ENCODE measurements around the gene UBE2I. TPM values are rescaled to one million over a fixed set of nuclear protein-coding genes. Genes with fewer than 3 reads are reported as not detected.
"Not testable (repeated sequence)": the region's sequence is repeated elsewhere in the genome, so short reads cannot be mapped to it uniquely, and the experiment has no call there.

Gene UBE2I
- total RNA-seq, 1 donor from 2014 or later: 143 TPM

- H3K27ac Mint-ChIP-seq (ENCODE audit: unreplicated experiment): no peak overlapping the region
- Histone ChIP-seq H3K4me1 (ENCODE audit: insufficient read depth, low read length) (no peaks in the 10 kb centered on the region), H3K9ac (ENCODE audit: low read length) (no peak overlapping the region), H4K20me1 (ENCODE audit: insufficient read depth, low read length) (no peaks in the 10 kb centered on the region), H3K27ac (ENCODE audit: low read depth, low read length) (no peak overlapping the region), H3K36me3 (ENCODE audit: insufficient read depth, low read length) (no peaks in the 10 kb centered on the region), H3K79me2 (ENCODE audit: insufficient read depth, low read length) (no peaks in the 10 kb centered on the region), H3K4me3 (ENCODE audit: insufficient read depth, low read depth, low read length) (no peak overlapping the region), H3K4me2 (ENCODE audit: low read length) (no peak overlapping the region), H3K27me3 (ENCODE audit: insufficient read depth, low read length) (peaks cover 27% of the 10 kb centered on the region), H2AFZ (ENCODE audit: low read depth, low read length) (no peak overlapping the region), H3K9me3 (ENCODE audit: insufficient read depth, low read depth, low read length) (no peaks in the 10 kb centered on the region)
- no peak overlapping the region for H3K4me3 Mint-ChIP-seq (ENCODE audit: unreplicated experiment)
- no peak for FAIRE-seq
- peaks cover 4% of the 10 kb centered on the region for H3K4me1 Mint-ChIP-seq (ENCODE audit: low read depth, unreplicated experiment)
- no peak for DNase-seq (ENCODE audit: low read depth)
- peaks cover 2% of the 10 kb centered on the region for H3K9me3 Mint-ChIP-seq (ENCODE audit: unreplicated experiment)
- H3K36me3 Mint-ChIP-seq (ENCODE audit: low read depth, unreplicated experiment): no peaks in the 10 kb centered on the region
- TF ChIP-seq CTCF (IDR thresholded peaks at IDR 0.05; ENCODE audit: insufficient read depth, low read depth, low read length) (no peak), EZH2 (IDR thresholded peaks at IDR 0.05; ENCODE audit: insufficient read depth, low read length) (no peak)
- H3K27me3 Mint-ChIP-seq (ENCODE audit: low read depth, unreplicated experiment): peaks cover 43% of the 10 kb centered on the region
These were observed 19.4 kb upstream of the UBE2I start for GRCh38 chr16:1290063-1290501.

GRCh38 chr16:1290860-1291575 lies 18.4 kb upstream of the UBE2I start:
- Mint-ChIP-seq H3K27ac (ENCODE audit: unreplicated experiment) (no peak overlapping the region), H3K4me1 (ENCODE audit: low read depth, unreplicated experiment) (peaks cover 4% of the 10 kb centered on the region), H3K9me3 (ENCODE audit: unreplicated experiment) (peaks cover 2% of the 10 kb centered on the region), H3K27me3 (ENCODE audit: low read depth, unreplicated experiment) (peaks cover 42% of the 10 kb centered on the region), H3K36me3 (ENCODE audit: low read depth, unreplicated experiment) (no peaks in the 10 kb centered on the region), H3K4me3 (ENCODE audit: unreplicated experiment) (no peak overlapping the region)
- Histone ChIP-seq H3K27ac (ENCODE audit: low read depth, low read length) (no peak overlapping the region), H3K36me3 (ENCODE audit: insufficient read depth, low read length) (no peaks in the 10 kb centered on the region), H3K9me3 (ENCODE audit: insufficient read depth, low read depth, low read length) (no peaks in the 10 kb centered on the region), H3K4me2 (ENCODE audit: low read length) (no peak overlapping the region), H3K27me3 (ENCODE audit: insufficient read depth, low read length) (peaks cover 24% of the 10 kb centered on the region), H4K20me1 (ENCODE audit: insufficient read depth, low read length) (no peaks in the 10 kb centered on the region), H3K9ac (ENCODE audit: low read length) (no peak overlapping the region), H3K4me3 (ENCODE audit: insufficient read depth, low read depth, low read length) (no peak overlapping the region), H3K4me1 (ENCODE audit: insufficient read depth, low read length) (no peaks in the 10 kb centered on the region), H2AFZ (ENCODE audit: low read depth, low read length) (no peak overlapping the region), H3K79me2 (ENCODE audit: insufficient read depth, low read length) (no peaks in the 10 kb centered on the region)
- TF ChIP-seq EZH2 (IDR thresholded peaks at IDR 0.05; ENCODE audit: insufficient read depth, low read length): no peak
- no peak for TF ChIP-seq CTCF (IDR thresholded peaks at IDR 0.05; ENCODE audit: insufficient read depth, low read depth, low read length)
- FAIRE-seq (no peak), DNase-seq (ENCODE audit: low read depth) (no peak)

- no peaks in the 10 kb centered on the region for H3K36me3 ChIP-seq (ENCODE audit: insufficient read depth, low read length)
- no peaks in the 10 kb centered on the region for H3K79me2 ChIP-seq (ENCODE audit: insufficient read depth, low read length)
- Mint-ChIP-seq H3K4me1 (ENCODE audit: low read depth, unreplicated experiment) (peaks cover 4% of the 10 kb centered on the region), H3K9me3 (ENCODE audit: unreplicated experiment) (peaks cover 2% of the 10 kb centered on the region), H3K27me3 (ENCODE audit: low read depth, unreplicated experiment) (peaks cover 39% of the 10 kb centered on the region), H3K27ac (ENCODE audit: unreplicated experiment) (no peak overlapping the region), H3K4me3 (ENCODE audit: unreplicated experiment) (no peak overlapping the region), H3K36me3 (ENCODE audit: low read depth, unreplicated experiment) (no peaks in the 10 kb centered on the region)
- no peaks in the 10 kb centered on the region for H4K20me1 ChIP-seq (ENCODE audit: insufficient read depth, low read length)
- H2AFZ ChIP-seq (ENCODE audit: low read depth, low read length): no peak overlapping the region
- no peak for DNase-seq (ENCODE audit: low read depth)
- H3K27ac ChIP-seq (ENCODE audit: low read depth, low read length): no peak overlapping the region
- peaks cover 24% of the 10 kb centered on the region for H3K27me3 ChIP-seq (ENCODE audit: insufficient read depth, low read length)
- no peak for FAIRE-seq
- no peak for TF ChIP-seq EZH2 (IDR thresholded peaks at IDR 0.05; ENCODE audit: insufficient read depth, low read length)
- TF ChIP-seq CTCF (IDR thresholded peaks at IDR 0.05; ENCODE audit: insufficient read depth, low read depth, low read length): no peak
- H3K9ac ChIP-seq (ENCODE audit: low read length): no peak overlapping the region
- H3K4me3 ChIP-seq (ENCODE audit: insufficient read depth, low read depth, low read length): no peak overlapping the region
- H3K9me3 ChIP-seq (ENCODE audit: insufficient read depth, low read depth, low read length): no peaks in the 10 kb centered on the region
- H3K4me2 ChIP-seq (ENCODE audit: low read length): no peak overlapping the region
- no peaks in the 10 kb centered on the region for H3K4me1 ChIP-seq (ENCODE audit: insufficient read depth, low read length)
These were observed 17.9 kb upstream of the UBE2I start for GRCh38 chr16:1291576-1291974.

- not testable (repeated sequence) for H3K4me3 Mint-ChIP-seq (ENCODE audit: unreplicated experiment); H3K4me2 ChIP-seq (ENCODE audit: low read length); H3K79me2 ChIP-seq (ENCODE audit: insufficient read depth, low read length); H3K9me3 ChIP-seq (ENCODE audit: insufficient read depth, low read depth, low read length); H3K36me3 ChIP-seq (ENCODE audit: insufficient read depth, low read length); H2AFZ ChIP-seq (ENCODE audit: low read depth, low read length); H3K27ac ChIP-seq (ENCODE audit: low read depth, low read length); DNase-seq (ENCODE audit: low read depth); H3K9ac ChIP-seq (ENCODE audit: low read length); H3K4me3 ChIP-seq (ENCODE audit: insufficient read depth, low read depth, low read length); FAIRE-seq; H3K9me3 Mint-ChIP-seq (ENCODE audit: unreplicated experiment); H3K36me3 Mint-ChIP-seq (ENCODE audit: low read depth, unreplicated experiment); H3K4me1 ChIP-seq (ENCODE audit: insufficient read depth, low read length); H4K20me1 ChIP-seq (ENCODE audit: insufficient read depth, low read length); H3K27ac Mint-ChIP-seq (ENCODE audit: unreplicated experiment)
- peaks cover 24% of the 10 kb centered on the region for H3K27me3 ChIP-seq (ENCODE audit: insufficient read depth, low read length)
- Mint-ChIP-seq H3K27me3 (ENCODE audit: low read depth, unreplicated experiment) (peaks cover 42% of the 10 kb centered on the region), H3K4me1 (ENCODE audit: low read depth, unreplicated experiment) (peaks cover 10% of the 10 kb centered on the region)
These were observed 17.2 kb upstream of the UBE2I start for GRCh38 chr16:1292208-1292607.
